B cell (primary cell): ENCODE measurements around the gene AQR. TPM values are rescaled to one million over a fixed set of nuclear protein-coding genes. Genes with fewer than 3 reads are reported as not detected.

Source experiments
- ATAC-seq: fragments of 200-7000 bp; cut with Tn5 transposase; one replicate; pipeline ENCODE4 v1.10.0; 2021; ENCODE audit warnings: low read depth, mild to moderate bottlenecking, moderate number of reproducible peaks, moderate library complexity
- CTCF ChIA-PET: fragments of 350-600 bp; sonication (Branson Sonifier 250); formaldehyde crosslinking; loops from one replicate; lab custom pipeline; 2021; ENCODE audit warnings: antibody characterized with exemption, inconsistent platforms; lab: Charles Lee
- POLR2A ChIA-PET: fragments of 350-600 bp; sonication (Branson Sonifier 250); formaldehyde crosslinking; loops from one replicate; lab custom pipeline; 2021; ENCODE audit warnings: antibody characterized with exemption; lab: Charles Lee
- DNase-seq: peaks from one replicate; pipeline ENCODE4 v3.0.0; 2013
- H2AFZ ChIP-seq: 2 replicates; pipeline ENCODE4 v1.6.1; 2012; ENCODE audit warnings: mild to moderate bottlenecking, low read depth, low read length; ENCODE audit not compliant: insufficient read depth, poor library complexity, severe bottlenecking
- H3K27ac ChIP-seq, 2 donors: 1 replicate in 1 of 2; 2 replicates in 1 of 2; pipeline ENCODE4 v1.5.1; 2012 to 2013; ENCODE audit warnings: low read length in 2 of 2, mild to moderate bottlenecking in 2 of 2, moderate library complexity in 1 of 2
- H3K27me3 ChIP-seq, 4 experiments: fragments of 200-600 bp in 1 of 4; sonication (generic) in 1 of 4; replicated peaks in 1 of 4; 1 replicate in 2 of 4; 2 replicates in 2 of 4; pipeline versions ENCODE4 v1.6.1 to v1.7.0; 2013 to 2016; ENCODE audit warnings: low read length in 3 of 4, mild to moderate bottlenecking in 2 of 4, mixed read lengths in 1 of 4, moderate library complexity in 1 of 4; ENCODE audit not compliant: insufficient read depth in 4 of 4, control insufficient read depth in 3 of 4; ENCODE audit errors: control extremely low read depth in 1 of 4
- H3K36me3 ChIP-seq, 2 experiments: replicated peaks in 1 of 2; 1 replicate in 1 of 2; 2 replicates in 1 of 2; pipeline versions ENCODE4 v1.6.1 to v1.7.1; 2013; ENCODE audit warnings: low read length in 1 of 2; ENCODE audit not compliant: insufficient read depth in 2 of 2, control insufficient read depth in 1 of 2; ENCODE audit errors: control extremely low read depth in 1 of 2, extremely low read depth in 1 of 2
- H3K4me1 ChIP-seq, 2 donors: fragments of 200-600 bp in 1 of 2; sonication (generic) in 1 of 2; 1 replicate in 1 of 2; 2 replicates in 1 of 2; pipeline versions ENCODE4 v1.5.1 to v1.6.1; 2013 to 2017; ENCODE audit warnings: low read length in 2 of 2; ENCODE audit not compliant: control insufficient read depth in 2 of 2, insufficient read depth in 2 of 2
- H3K4me2 ChIP-seq: replicated peaks from 2 replicates; pipeline ENCODE3; 2012; ENCODE audit warnings: mild to moderate bottlenecking, low read depth, low read length; ENCODE audit not compliant: poor library complexity, severe bottlenecking
- H3K4me3 ChIP-seq, 5 experiments: fragments of 200-600 bp in 1 of 5; sonication (generic) in 1 of 5; 1 replicate in 3 of 5; 2 replicates in 2 of 5; pipeline versions ENCODE4 v1.5.1 to v1.7.0; 2011 to 2016; ENCODE audit warnings: low read length in 4 of 5, mild to moderate bottlenecking in 4 of 5, low read depth in 2 of 5, control low read depth in 1 of 5, moderate library complexity in 1 of 5; ENCODE audit not compliant: insufficient read depth in 1 of 5; ENCODE audit errors: control extremely low read depth in 1 of 5, extremely low read depth in 1 of 5
- H3K79me2 ChIP-seq: fragments of 200-600 bp; sonication (generic); one replicate; pipeline ENCODE4 v1.6.0; 2016; ENCODE audit warnings: low read length; ENCODE audit not compliant: control insufficient read depth, insufficient read depth
- H3K9ac ChIP-seq: fragments of 200-600 bp; sonication (generic); 2 replicates; pipeline ENCODE4 v1.6.1; 2017; ENCODE audit warnings: mild to moderate bottlenecking, low read length, moderate library complexity
- H3K9me3 ChIP-seq, 3 donors: one replicate each; pipeline versions ENCODE4 v1.6.1 to v1.7.1; 2013; ENCODE audit warnings: low read length in 2 of 3; ENCODE audit not compliant: control insufficient read depth in 2 of 3, insufficient read depth in 1 of 3; ENCODE audit errors: control extremely low read depth in 1 of 3
- H4K20me1 ChIP-seq: 2 replicates; pipeline ENCODE4 v1.6.0; 2012; ENCODE audit warnings: mild to moderate bottlenecking, low read length; ENCODE audit not compliant: insufficient read depth, control insufficient read depth, poor library complexity, severe bottlenecking
- H3K27ac Mint-ChIP-seq: one replicate; pipeline ENCODE4 v1.8.0; 2021; ENCODE audit warnings: mixed read lengths
- H3K27me3 Mint-ChIP-seq: one replicate; pipeline ENCODE4 v1.8.0; 2021; ENCODE audit warnings: mixed read lengths
- H3K4me1 Mint-ChIP-seq: one replicate; pipeline ENCODE4 v1.8.0; 2021; ENCODE audit warnings: mixed read lengths
- H3K4me3 Mint-ChIP-seq: one replicate; pipeline ENCODE4 v1.8.0; 2021; ENCODE audit warnings: mixed read lengths
- H3K9me3 Mint-ChIP-seq: one replicate; pipeline ENCODE4 v1.8.0; 2022; ENCODE audit warnings: mixed read lengths; ENCODE audit not compliant: insufficient read depth
- CTCF ChIP-seq: fragments of 200-600 bp; IDR thresholded peaks from one replicate; pipeline ENCODE4 v1.8.0; 2022; ENCODE audit warnings: antibody characterized with exemption, mild to moderate bottlenecking
- EZH2 ChIP-seq: IDR thresholded peaks from 2 replicates; pipeline ENCODE4 v1.6.1; 2012; ENCODE audit warnings: borderline replicate concordance, low read depth, mild to moderate bottlenecking, moderate library complexity, low read length; ENCODE audit not compliant: insufficient read depth, poor library complexity, severe bottlenecking
- WGBS: methylation state at CpG from one replicate; pipeline ENCODE4 v1.1.5; 2013; ENCODE audit warnings: missing lambda C conversion rate; ENCODE audit not compliant: insufficient coverage; 5-methylcytosine and 5-hydroxymethylcytosine counted together
- intact Hi-C: fragments of 100-400 bp; cut with micrococcal nuclease; formaldehyde crosslinking; loops from one replicate; pipeline ENCODE4 v1.10.0; 2022
- polyA plus RNA-seq: library from polyadenylated mRNA; depleted of rRNA; stranded (reverse); fragments of >200 nt; gene quantifications from 2 replicates; pipeline ENCODE4 v1.2.3, GENCODE V29; 2012
- total RNA-seq, 2 donors: library from RNA; stranded (reverse); fragments of 120-200 nt in 1 of 2; gene quantifications; 1 replicate in 1 of 2; 2 replicates in 1 of 2; pipeline versions ENCODE4 v1.2.3 to v1.2.4, GENCODE V29; 2013 to 2022

The AQR gene
- total and polyA plus RNA-seq, 2 donors (not counting 1 experiment from before 2014, with no cell fraction given) = 24.2 to 41.7 TPM

- peaks cover 10% of the 10 kb centered on the region for H3K9me3 Mint-ChIP-seq
- peaks cover 36 to 56% of the 10 kb centered on the region in 2 experiments for H3K36me3 ChIP-seq
- POLR2A ChIA-PET = no interaction called here
- WGBS = no CpG with 5 or more reads among the region's 2 CpGs
- no peak overlapping the region for H3K4me3 ChIP-seq
- no peaks in the 10 kb centered on the region for H4K20me1 ChIP-seq
- CTCF ChIA-PET = no interaction called here
- H3K4me3 Mint-ChIP-seq = no peak overlapping the region
- no peak overlapping the region for H2AFZ ChIP-seq
- H3K4me1 Mint-ChIP-seq = no peaks in the 10 kb centered on the region
- peaks cover 7 to 13% (median 11%) of the 10 kb centered on the region in 3 donors for H3K9me3 ChIP-seq
- H3K27ac Mint-ChIP-seq = no peak overlapping the region
- no peak for DNase-seq
- H3K27ac ChIP-seq = no peak overlapping the region
- H3K9ac ChIP-seq = no peak overlapping the region
- H3K4me1 ChIP-seq = no peaks in the 10 kb centered on the region
- H3K27me3 Mint-ChIP-seq = no peaks in the 10 kb centered on the region
- H3K79me2 ChIP-seq = no peaks in the 10 kb centered on the region
- H3K27me3 ChIP-seq = no peaks in the 10 kb centered on the region
- no peak for ATAC-seq
- no peak overlapping the region for H3K4me2 ChIP-seq
- intact Hi-C loops = no loop called here
- no peak for TF ChIP-seq CTCF
- no peak for TF ChIP-seq EZH2
Measured at GRCh38 chr15:34890424-34890823, 79.1 kb downstream of the AQR start.

- ChIA-PET POLR2A (no interaction called here), CTCF (no interaction called here)
- Histone ChIP-seq H3K9ac (no peak overlapping the region), H3K27me3 (no peaks in the 10 kb centered on the region), H3K4me2 (no peak overlapping the region), H3K79me2 (no peaks in the 10 kb centered on the region), H3K36me3 (peaks cover 35 to 60% of the 10 kb centered on the region in 2 experiments), H3K9me3 (peaks cover 7 to 13% (median 11%) of the 10 kb centered on the region in 3 donors), H3K4me3 (no peak overlapping the region), H3K4me1 (no peaks in the 10 kb centered on the region), H2AFZ (no peak overlapping the region), H4K20me1 (no peaks in the 10 kb centered on the region), H3K27ac (no peak overlapping the region)
- Mint-ChIP-seq H3K4me1 (no peaks in the 10 kb centered on the region), H3K27me3 (no peaks in the 10 kb centered on the region), H3K27ac (no peak overlapping the region), H3K9me3 (peaks cover 10% of the 10 kb centered on the region), H3K4me3 (no peak overlapping the region)
- no peak for TF ChIP-seq EZH2
- no peak for TF ChIP-seq CTCF
- WGBS = 92% methylated on average over 2 of the region's 7 CpGs
- DNase-seq (no peak), ATAC-seq (no peak)
- intact Hi-C loops = no loop called here
Measured at GRCh38 chr15:34889476-34889875, 80.1 kb downstream of the AQR start.
